PFSK-1 (cell line): ENCODE measurements around the gene CSTF2T.

Source experiments
- FOXP2 ChIP-seq: optimal IDR thresholded peaks from 2 replicates; pipeline ENCODE3; 2011; ENCODE audit warnings: borderline replicate concordance, control low read depth, inconsistent platforms; ENCODE audit not compliant: insufficient read depth; ENCODE audit errors: extremely low read length, extremely low read depth
- POLR2AphosphoS5 ChIP-seq: IDR thresholded peaks from 2 replicates; pipeline ENCODE4 v1.6.1; 2012; ENCODE audit warnings: low read depth, mild to moderate bottlenecking, control low read depth, low read length, moderate library complexity
- SIN3A ChIP-seq: IDR thresholded peaks from 2 replicates; pipeline ENCODE4 v1.6.1; 2012; ENCODE audit warnings: mild to moderate bottlenecking, low read length, moderate library complexity, borderline replicate concordance; ENCODE audit not compliant: insufficient read depth
- TAF1 ChIP-seq: IDR thresholded peaks from 2 replicates; pipeline ENCODE4 v1.6.1; 2012; ENCODE audit warnings: low read length, control low read depth, borderline replicate concordance; ENCODE audit not compliant: insufficient read depth
- TF ChIP-seq, protein P1 (sequence below), 2 experiments: IDR thresholded peaks; 2 replicates each; pipeline versions ENCODE4 v1.6.1 to v1.8.0; 2011 to 2012; ENCODE audit warnings: low read depth in 2 of 2, low read length in 2 of 2, control low read depth in 1 of 2, inconsistent platforms in 1 of 2, mild to moderate bottlenecking in 1 of 2, moderate library complexity in 1 of 2; ENCODE audit not compliant: insufficient read depth in 1 of 2

Gene CSTF2T

DNA sequence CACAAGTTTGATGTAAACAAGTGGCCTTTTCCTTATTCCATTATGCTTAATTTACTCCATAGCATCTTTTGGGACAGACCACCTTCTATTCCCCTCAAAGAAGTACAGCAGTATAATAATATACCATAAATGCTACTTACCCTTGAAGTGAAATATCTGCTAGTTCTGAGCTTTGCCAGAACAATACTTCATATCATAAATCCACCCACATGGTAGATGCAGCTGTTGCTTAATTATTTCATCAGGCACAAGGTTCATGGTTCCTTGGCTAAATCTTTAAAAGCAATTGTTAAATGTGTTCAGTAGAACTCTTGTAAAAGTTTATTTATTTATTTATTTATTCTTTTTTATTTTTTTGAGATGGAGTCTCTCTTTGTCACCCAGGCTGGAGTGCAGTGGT lies 32.9 kb downstream of the CSTF2T start:
- TF ChIP-seq SIN3A (no peak), POLR2AphosphoS5 (no peak)

DNA sequence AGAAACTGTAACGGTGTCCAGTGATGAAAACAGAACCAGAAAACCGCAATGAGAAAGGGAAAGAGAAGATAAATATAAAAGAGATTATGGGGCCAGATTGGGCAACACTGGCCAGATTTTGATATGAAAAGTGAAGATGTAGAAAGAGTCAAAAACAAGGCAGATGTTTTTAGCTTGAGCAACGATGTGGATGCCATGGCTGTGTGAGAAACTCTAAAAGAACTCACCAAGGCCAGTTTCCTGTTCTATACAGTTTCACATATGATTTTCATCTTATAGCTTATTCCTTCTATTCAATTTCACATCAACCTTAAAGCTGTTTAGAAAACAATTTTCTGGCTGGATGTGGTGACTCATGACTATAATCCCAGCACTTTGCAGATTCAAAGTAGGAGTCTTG lies 36.3 kb downstream of the CSTF2T start:
- no peak for TF ChIP-seq SIN3A
- TF ChIP-seq, protein P1, sequence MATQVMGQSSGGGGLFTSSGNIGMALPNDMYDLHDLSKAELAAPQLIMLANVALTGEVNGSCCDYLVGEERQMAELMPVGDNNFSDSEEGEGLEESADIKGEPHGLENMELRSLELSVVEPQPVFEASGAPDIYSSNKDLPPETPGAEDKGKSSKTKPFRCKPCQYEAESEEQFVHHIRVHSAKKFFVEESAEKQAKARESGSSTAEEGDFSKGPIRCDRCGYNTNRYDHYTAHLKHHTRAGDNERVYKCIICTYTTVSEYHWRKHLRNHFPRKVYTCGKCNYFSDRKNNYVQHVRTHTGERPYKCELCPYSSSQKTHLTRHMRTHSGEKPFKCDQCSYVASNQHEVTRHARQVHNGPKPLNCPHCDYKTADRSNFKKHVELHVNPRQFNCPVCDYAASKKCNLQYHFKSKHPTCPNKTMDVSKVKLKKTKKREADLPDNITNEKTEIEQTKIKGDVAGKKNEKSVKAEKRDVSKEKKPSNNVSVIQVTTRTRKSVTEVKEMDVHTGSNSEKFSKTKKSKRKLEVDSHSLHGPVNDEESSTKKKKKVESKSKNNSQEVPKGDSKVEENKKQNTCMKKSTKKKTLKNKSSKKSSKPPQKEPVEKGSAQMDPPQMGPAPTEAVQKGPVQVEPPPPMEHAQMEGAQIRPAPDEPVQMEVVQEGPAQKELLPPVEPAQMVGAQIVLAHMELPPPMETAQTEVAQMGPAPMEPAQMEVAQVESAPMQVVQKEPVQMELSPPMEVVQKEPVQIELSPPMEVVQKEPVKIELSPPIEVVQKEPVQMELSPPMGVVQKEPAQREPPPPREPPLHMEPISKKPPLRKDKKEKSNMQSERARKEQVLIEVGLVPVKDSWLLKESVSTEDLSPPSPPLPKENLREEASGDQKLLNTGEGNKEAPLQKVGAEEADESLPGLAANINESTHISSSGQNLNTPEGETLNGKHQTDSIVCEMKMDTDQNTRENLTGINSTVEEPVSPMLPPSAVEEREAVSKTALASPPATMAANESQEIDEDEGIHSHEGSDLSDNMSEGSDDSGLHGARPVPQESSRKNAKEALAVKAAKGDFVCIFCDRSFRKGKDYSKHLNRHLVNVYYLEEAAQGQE (IDR thresholded peaks at IDR 0.05; ENCODE audit: insufficient read depth in 1 of 2, low read depth in 2 of 2, low read length in 2 of 2) = no peak

DNA sequence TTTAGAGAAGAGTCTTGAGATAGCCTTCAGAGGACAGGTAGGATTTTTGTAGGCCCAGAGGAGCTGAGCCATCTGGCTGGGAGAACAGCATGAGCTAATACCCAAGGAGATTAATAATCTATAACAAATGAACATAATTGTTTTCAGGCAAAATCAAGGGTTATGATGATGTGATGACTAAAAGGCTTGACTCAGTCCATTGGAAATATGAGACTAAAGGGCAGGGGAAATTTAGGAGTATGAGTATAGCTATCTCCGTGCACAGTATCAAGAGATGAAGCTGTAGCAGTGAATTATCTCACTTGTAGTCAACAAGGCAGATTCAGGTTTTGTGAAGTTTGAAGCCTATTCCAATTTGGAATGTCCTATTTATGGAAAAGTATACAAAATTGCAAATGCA lies 40.1 kb downstream of the CSTF2T start:
- TF ChIP-seq FOXP2 (no peak), POLR2AphosphoS5 (no peak), TAF1 (no peak), SIN3A (no peak)
- TF ChIP-seq, protein P1 (IDR thresholded peaks at IDR 0.05; ENCODE audit: insufficient read depth in 1 of 2, low read depth in 2 of 2, low read length in 2 of 2) = no peak

DNA sequence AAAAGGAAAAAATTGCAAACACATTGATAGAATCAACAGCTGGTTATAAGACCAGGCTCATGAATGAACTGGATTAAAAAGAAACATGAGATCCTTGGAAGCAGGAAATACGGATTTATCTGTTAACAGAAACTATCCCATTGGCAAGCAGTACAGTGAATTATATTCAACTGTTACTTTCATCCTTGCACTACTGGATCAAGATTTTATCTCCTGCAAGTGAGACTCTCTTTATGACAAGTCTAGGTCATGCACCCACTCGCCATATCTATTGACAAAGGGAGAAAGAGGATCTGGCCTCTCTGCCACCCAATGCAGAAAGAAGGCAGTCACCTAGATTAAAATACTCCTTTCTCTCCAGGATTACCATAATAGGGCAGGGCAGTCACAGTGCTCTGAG lies 41.4 kb downstream of the CSTF2T start:
- no peak for TF ChIP-seq SIN3A
- TF ChIP-seq TAF1 = no peak
- no peak for TF ChIP-seq POLR2AphosphoS5
- TF ChIP-seq, protein P1 (IDR thresholded peaks at IDR 0.05; ENCODE audit: insufficient read depth in 1 of 2, low read depth in 2 of 2, low read length in 2 of 2) = no peak
- TF ChIP-seq FOXP2 = no peak

DNA sequence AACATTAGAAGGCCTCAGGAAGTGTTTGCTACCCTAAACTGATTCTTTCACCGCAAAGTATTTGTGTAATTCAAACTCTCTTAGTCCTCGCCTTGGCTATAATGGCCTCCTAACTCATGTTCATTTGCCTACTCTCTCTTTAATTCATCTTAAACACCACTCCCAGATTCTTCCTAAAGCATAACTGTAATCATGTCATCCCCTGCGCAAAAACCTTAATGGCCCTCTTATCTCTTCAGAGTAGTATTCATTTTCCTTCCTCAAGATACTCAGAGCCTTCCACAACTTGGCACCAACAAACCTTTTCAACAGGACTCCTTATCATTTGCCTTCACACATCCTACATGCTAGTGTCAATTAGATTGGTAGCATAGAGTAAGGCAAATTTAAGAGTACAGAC lies 42.9 kb downstream of the CSTF2T start:
- TF ChIP-seq, protein P1 (IDR thresholded peaks at IDR 0.05; ENCODE audit: insufficient read depth in 1 of 2, low read depth in 2 of 2, low read length in 2 of 2) = no peak
- TF ChIP-seq FOXP2 = no peak
- TF ChIP-seq TAF1 = no peak
- no peak for TF ChIP-seq POLR2AphosphoS5
- no peak for TF ChIP-seq SIN3A
